Ascending aorta (tissue), 2 donors: ENCODE results near the gene PDLIM1. TPM values are rescaled to one million over a fixed set of nuclear protein-coding genes. Genes with fewer than 3 reads are reported as not detected.

Experiments used
- DNase-seq, 2 donors: peaks; one replicate each; pipeline ENCODE4 v3.0.0-alpha.2; 2019; ENCODE audit warnings: low spot score in 2 of 2
- H3K27ac ChIP-seq, 2 donors: fragments of 200-600 bp; sonication (generic); one replicate each; pipeline ENCODE4 v1.5.1; 2016 to 2017; ENCODE audit warnings: mild to moderate bottlenecking in 1 of 2
- H3K27me3 ChIP-seq: fragments of 200-600 bp; sonication (generic); one replicate; pipeline ENCODE4 v1.5.1; 2017
- H3K36me3 ChIP-seq, 2 donors: fragments of 200-600 bp; sonication (generic); one replicate each; pipeline ENCODE4 v1.5.1; 2016
- H3K4me1 ChIP-seq, 2 donors: fragments of 200-600 bp; sonication (generic); one replicate each; pipeline ENCODE4 v1.5.1; 2016 to 2017; ENCODE audit warnings: mild to moderate bottlenecking in 1 of 2
- H3K4me3 ChIP-seq, 2 donors: fragments of 200-600 bp; sonication (generic); one replicate each; pipeline ENCODE4 v1.5.1; 2016 to 2017; ENCODE audit warnings: mild to moderate bottlenecking in 1 of 2
- H3K9me3 ChIP-seq, 2 donors: fragments of 200-600 bp; sonication (generic); one replicate each; pipeline ENCODE4 v1.5.1; 2016
- CTCF ChIP-seq, 3 experiments: fragments of 200-600 bp in 2 of 3; fragments of 450-650 bp in 1 of 3; sonication (generic) in 2 of 3; IDR thresholded peaks; one replicate each; pipeline ENCODE4 v1.5.1; 2016 to 2019; ENCODE audit warnings: antibody characterized with exemption in 3 of 3, mild to moderate bottlenecking in 1 of 3, moderate library complexity in 1 of 3
- intact Hi-C: fragments of 100-400 bp; cut with DNase I; formaldehyde crosslinking; loops from one replicate; pipeline ENCODE4 v1.15.1; 2023
- total RNA-seq: library from RNA; depleted of rRNA; stranded (reverse); fragments of >200 nt; gene quantifications from one replicate; pipeline ENCODE4 v1.1.0, GENCODE V29; 2016

The PDLIM1 gene
- total RNA-seq, 1 donor from 2014 or later, result 191 TPM

- intact Hi-C loops, result no loop called here
- H3K36me3 ChIP-seq, result peaks cover 0 to under 1% of the 10 kb centered on the region in 2 donors
- peak overlapping the region; percentile 87 to 95 for H3K27ac ChIP-seq
- H3K27me3 ChIP-seq, result no peaks in the 10 kb centered on the region
- H3K9me3 ChIP-seq, result no peaks in the 10 kb centered on the region
- no peak for TF ChIP-seq CTCF (IDR thresholded peaks at IDR 0.05)
- DNase-seq, result no peak
- H3K4me3 ChIP-seq, result no peak overlapping the region
- peaks cover 19 to 80% of the 10 kb centered on the region in 2 donors for H3K4me1 ChIP-seq
These were observed 14.2 kb downstream of the PDLIM1 start for GRCh38 chr10:95276367-95277200.

GRCh38 chr10:95275726-95276366, 15.0 kb downstream of the PDLIM1 start:
- no peak for DNase-seq
- H3K4me3 ChIP-seq, result no peak overlapping the region
- H3K27me3 ChIP-seq, result no peaks in the 10 kb centered on the region
- H3K4me1 ChIP-seq, result peaks cover 19 to 79% of the 10 kb centered on the region in 2 donors
- no peak for TF ChIP-seq CTCF (IDR thresholded peaks at IDR 0.05)
- peaks cover 0 to 8% of the 10 kb centered on the region in 2 donors for H3K36me3 ChIP-seq
- H3K9me3 ChIP-seq, result no peaks in the 10 kb centered on the region
- peak overlapping the region; percentile 87 to 95 for H3K27ac ChIP-seq
- intact Hi-C loops, result no loop called here

- Histone ChIP-seq H3K4me3 (peak overlapping the region; percentile 27 to 39), H3K27ac (peak overlapping the region; percentile 87 to 95), H3K36me3 (peaks cover 0 to 22% of the 10 kb centered on the region in 2 donors), H3K27me3 (no peaks in the 10 kb centered on the region), H3K4me1 (peaks cover 14 to 66% of the 10 kb centered on the region in 2 donors), H3K9me3 (no peaks in the 10 kb centered on the region)
- no peak for TF ChIP-seq CTCF (IDR thresholded peaks at IDR 0.05)
- peak in 1 of 2 donors; percentile 85 for DNase-seq
- intact Hi-C loops, result loop anchor here (2.0 kb wide), 1 partner anchor 17 kb away; the partner anchor contains the start of gene PDLIM1
These were observed 17.1 kb downstream of the PDLIM1 start for GRCh38 chr10:95273393-95274312.

- TF ChIP-seq CTCF (IDR thresholded peaks at IDR 0.05), result no peak
- Histone ChIP-seq H3K4me1 (peaks cover 10 to 53% of the 10 kb centered on the region in 2 donors), H3K36me3 (peaks cover 3 to 32% of the 10 kb centered on the region in 2 donors), H3K27ac (peak overlapping the region; percentile 74 to 84), H3K4me3 (peak overlapping the region in 1 of 2 donors; percentile 15), H3K27me3 (no peaks in the 10 kb centered on the region), H3K9me3 (no peaks in the 10 kb centered on the region)
- DNase-seq, result peak in 1 of 2 donors; percentile 82
- intact Hi-C loops, result no loop called here
These were observed 22.4 kb downstream of the PDLIM1 start for GRCh38 chr10:95268438-95268837.

- Histone ChIP-seq H3K27me3 (no peaks in the 10 kb centered on the region), H3K27ac (peak overlapping the region; percentile 74 to 84), H3K36me3 (peaks cover 9 to 42% of the 10 kb centered on the region in 2 donors), H3K4me3 (no peak overlapping the region), H3K9me3 (no peaks in the 10 kb centered on the region), H3K4me1 (peaks cover 5 to 41% of the 10 kb centered on the region in 2 donors)
- TF ChIP-seq CTCF (IDR thresholded peaks at IDR 0.05), result no peak
- intact Hi-C loops, result no loop called here
- DNase-seq, result no peak
These were observed 23.6 kb downstream of the PDLIM1 start for GRCh38 chr10:95267251-95267650.
